Uterus (tissue), 2 donors: ENCODE results near the gene GGTA1.

Experiments
- POLR2A ChIP-seq, 2 donors: fragments of 450-650 bp; IDR thresholded peaks; one replicate each; pipeline ENCODE4 v1.6.1; 2016; ENCODE audit warnings: antibody characterized with exemption in 2 of 2, mild to moderate bottlenecking in 1 of 2, moderate library complexity in 1 of 2
- TF ChIP-seq, protein P1 (sequence below), 4 experiments: fragments of 200-600 bp in 2 of 4; fragments of 450-650 bp in 2 of 4; sonication (generic) in 2 of 4; IDR thresholded peaks; one replicate each; pipeline ENCODE4 v1.5.1; 2016 to 2019; ENCODE audit warnings: antibody characterized with exemption in 4 of 4, mild to moderate bottlenecking in 2 of 4, moderate library complexity in 1 of 4

GRCh38 chr9:121510766-121511550 is 11.3 kb upstream of the GGTA1 start:
- TF ChIP-seq, protein P1, sequence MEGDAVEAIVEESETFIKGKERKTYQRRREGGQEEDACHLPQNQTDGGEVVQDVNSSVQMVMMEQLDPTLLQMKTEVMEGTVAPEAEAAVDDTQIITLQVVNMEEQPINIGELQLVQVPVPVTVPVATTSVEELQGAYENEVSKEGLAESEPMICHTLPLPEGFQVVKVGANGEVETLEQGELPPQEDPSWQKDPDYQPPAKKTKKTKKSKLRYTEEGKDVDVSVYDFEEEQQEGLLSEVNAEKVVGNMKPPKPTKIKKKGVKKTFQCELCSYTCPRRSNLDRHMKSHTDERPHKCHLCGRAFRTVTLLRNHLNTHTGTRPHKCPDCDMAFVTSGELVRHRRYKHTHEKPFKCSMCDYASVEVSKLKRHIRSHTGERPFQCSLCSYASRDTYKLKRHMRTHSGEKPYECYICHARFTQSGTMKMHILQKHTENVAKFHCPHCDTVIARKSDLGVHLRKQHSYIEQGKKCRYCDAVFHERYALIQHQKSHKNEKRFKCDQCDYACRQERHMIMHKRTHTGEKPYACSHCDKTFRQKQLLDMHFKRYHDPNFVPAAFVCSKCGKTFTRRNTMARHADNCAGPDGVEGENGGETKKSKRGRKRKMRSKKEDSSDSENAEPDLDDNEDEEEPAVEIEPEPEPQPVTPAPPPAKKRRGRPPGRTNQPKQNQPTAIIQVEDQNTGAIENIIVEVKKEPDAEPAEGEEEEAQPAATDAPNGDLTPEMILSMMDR (IDR thresholded peaks at IDR 0.05), result no peak
- no peak for TF ChIP-seq POLR2A (IDR thresholded peaks at IDR 0.05)
